ENCODE results near the gene ZNF507.

DNA sequence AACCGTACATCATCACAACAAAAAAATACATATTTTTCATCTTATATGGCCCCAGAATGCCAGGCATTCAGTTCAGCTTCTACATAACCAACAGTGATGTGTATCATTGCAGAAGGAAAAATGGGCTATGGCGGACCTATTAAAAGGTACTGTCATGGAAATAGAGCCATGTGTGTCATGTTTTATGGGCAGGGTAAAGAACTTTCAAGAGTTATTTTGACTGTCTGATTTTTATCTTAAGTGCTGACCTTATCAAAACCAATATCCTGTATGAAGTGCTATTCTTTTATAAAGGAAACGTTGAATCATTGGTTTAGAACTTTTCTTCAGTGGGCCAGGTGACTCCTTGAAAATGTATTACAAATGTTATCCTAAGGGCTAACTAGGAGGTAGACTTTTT, 9.9 kb downstream of the ZNF507 start:
- TF ChIP-seq ZNF384 (IDR thresholded peaks at IDR 0.05) (no peak), FOXK2 (IDR thresholded peaks at IDR 0.05) (no peak)

All from HEK293T (cell line).